Choroid plexus epithelial cell (primary cell): ENCODE data around the gene CGB5.

Source experiments
- DNase-seq: peaks from one replicate; pipeline ENCODE4 v3.0.0-alpha.2; 2010; ENCODE audit warnings: low read depth
- H3K4me3 ChIP-seq: 2 replicates; pipeline ENCODE4 v1.5.1; 2011; ENCODE audit warnings: low read depth, mild to moderate bottlenecking, control low read depth, low read length, moderate library complexity
- CTCF ChIP-seq: conservative IDR thresholded peaks from 2 replicates; pipeline ENCODE4 v1.5.1; 2011; ENCODE audit warnings: low read depth, mild to moderate bottlenecking, control low read depth, inconsistent platforms, low read length, moderate library complexity

CGB5 gene

GRCh38 chr19:49009828-49010227, 33.8 kb upstream of the CGB5 start:
- no peak for TF ChIP-seq CTCF
- H3K4me3 ChIP-seq: no peak overlapping the region
- DNase-seq: no peak

GRCh38 chr19:49010453-49010852, 33.2 kb upstream of the CGB5 start:
- no peak for DNase-seq
- H3K4me3 ChIP-seq: no peak overlapping the region
- no peak for TF ChIP-seq CTCF

DNA sequence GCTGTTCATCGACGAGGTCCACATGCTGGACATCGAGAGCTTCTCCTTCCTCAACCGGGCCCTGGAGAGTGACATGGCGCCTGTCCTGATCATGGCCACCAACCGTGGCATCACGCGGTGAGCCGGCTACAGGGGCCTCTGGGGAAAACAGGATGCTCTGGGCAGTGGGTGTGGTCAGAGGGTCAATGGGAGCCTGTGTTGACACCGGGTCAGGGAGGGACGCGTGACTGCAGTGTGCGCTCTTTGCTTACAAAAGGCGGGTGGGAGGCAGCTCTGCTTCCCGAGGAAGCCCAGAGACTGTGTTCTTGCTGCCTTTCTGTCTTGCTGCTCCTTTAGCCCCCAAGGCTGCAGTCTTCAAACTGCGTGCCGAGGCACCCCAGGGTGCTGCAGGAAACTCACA, 32.5 kb upstream of the CGB5 start:
- DNase-seq: no peak
- TF ChIP-seq CTCF: no peak
- H3K4me3 ChIP-seq: no peak overlapping the region

DNA sequence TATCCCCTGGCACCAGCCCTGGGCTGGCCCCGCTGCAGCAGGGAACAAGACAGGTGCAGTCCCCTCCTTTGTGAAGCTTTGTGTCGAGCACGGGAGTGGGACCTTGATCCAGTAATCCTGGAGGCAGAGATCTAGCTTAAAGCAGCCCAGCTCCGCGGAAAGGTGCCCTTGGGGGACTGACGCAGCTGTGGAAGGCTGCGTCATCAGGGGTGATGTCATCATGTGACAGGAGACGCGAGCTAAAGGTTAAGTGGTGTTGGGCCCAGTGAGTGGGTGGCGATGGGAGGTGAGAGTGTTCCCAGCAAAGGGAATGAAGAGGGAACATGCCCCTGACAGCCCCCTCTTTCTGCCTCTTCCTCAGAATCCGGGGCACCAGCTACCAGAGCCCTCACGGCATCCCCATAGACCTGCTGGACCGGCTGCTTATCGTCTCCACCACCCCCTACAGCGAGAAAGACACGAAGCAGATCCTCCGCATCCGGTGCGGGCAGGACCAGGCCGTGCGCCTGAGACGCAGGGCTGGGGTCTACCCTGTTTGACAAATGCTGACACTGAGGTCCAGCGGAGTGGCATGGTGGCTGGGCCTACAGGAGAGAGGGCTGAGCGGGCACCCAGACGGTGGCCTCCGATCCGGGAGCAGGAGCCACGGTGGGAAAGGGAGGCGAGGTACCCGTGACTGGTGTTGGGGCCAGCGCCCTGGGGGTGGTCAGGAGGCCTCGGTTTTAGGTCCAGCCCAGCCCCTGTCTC, 29.4 kb upstream of the CGB5 start:
- no peak overlapping the region for H3K4me3 ChIP-seq
- no peak for DNase-seq
- TF ChIP-seq CTCF: no peak

GRCh38 chr19:49014870-49015255, 28.8 kb upstream of the CGB5 start:
- TF ChIP-seq CTCF: no peak

GRCh38 chr19:49016067-49016839, 27.4 kb upstream of the CGB5 start:
- no peak for DNase-seq
- H3K4me3 ChIP-seq: no peak overlapping the region
- TF ChIP-seq CTCF: no peak

More at GRCh38 chr19:49014870-49015255, 28.8 kb upstream of the CGB5 start:
- no peak for DNase-seq
- H3K4me3 ChIP-seq: no peak overlapping the region
